Neural cell (in vitro differentiated cells): ENCODE results near the gene ROBO1. TPM values are rescaled to one million over a fixed set of nuclear protein-coding genes. Genes with fewer than 3 reads are reported as not detected.

Experiments used
- H2AFZ ChIP-seq: fragments of 200-600, 300-800 bp; sonication (generic), shearing (Covaris generic); 2 replicates; pipeline ENCODE4 v1.6.0; 2014; ENCODE audit warnings: low read depth, mild to moderate bottlenecking, antibody characterized with exemption, low read length, moderate library complexity
- H3F3A ChIP-seq: fragments of 200-600 bp; shearing (Covaris generic); 2 replicates; pipeline ENCODE4 v1.6.1; 2016; ENCODE audit warnings: mild to moderate bottlenecking, moderate library complexity, mixed read lengths, antibody characterized with exemption, low read length; ENCODE audit not compliant: insufficient read depth, poor library complexity, severe bottlenecking
- H3K27ac ChIP-seq: fragments of 200-600, 300-800 bp; sonication (generic), shearing (Covaris generic); 2 replicates; pipeline ENCODE4 v1.5.1; 2014; ENCODE audit warnings: mild to moderate bottlenecking, low read length, moderate library complexity
- H3K27me3 ChIP-seq: fragments of 300-800, 200-600 bp; sonication (generic), shearing (Covaris generic); 2 replicates; pipeline ENCODE4 v1.6.0; 2014; ENCODE audit warnings: mild to moderate bottlenecking, low read depth, low read length, moderate library complexity; ENCODE audit not compliant: insufficient read depth
- H3K36me3 ChIP-seq: fragments of 300-800, 200-600 bp; sonication (generic), shearing (Covaris generic); 2 replicates; pipeline ENCODE4 v1.5.1; 2014; ENCODE audit warnings: mild to moderate bottlenecking, antibody characterized with exemption, low read length, moderate library complexity; ENCODE audit not compliant: insufficient read depth
- H3K4me2 ChIP-seq: fragments of 300-800, 200-600 bp; sonication (generic), shearing (Covaris generic); 2 replicates; pipeline ENCODE4 v1.6.0; 2014; ENCODE audit warnings: mild to moderate bottlenecking, low read length
- H3K4me3 ChIP-seq: fragments of 300-800, 200-600 bp; sonication (generic), shearing (Covaris generic); 2 replicates; pipeline ENCODE4 v1.5.1; 2014; ENCODE audit warnings: mild to moderate bottlenecking, low read length, moderate library complexity
- H3K79me2 ChIP-seq: fragments of 200-600 bp; shearing (Covaris generic); replicated peaks from 2 replicates; pipeline ENCODE4 v1.6.0; 2014; ENCODE audit warnings: mild to moderate bottlenecking, low read length, moderate library complexity; ENCODE audit not compliant: insufficient read depth
- H3K9ac ChIP-seq: fragments of 300-800, 200-600 bp; sonication (generic), shearing (Covaris generic); 2 replicates; pipeline ENCODE4 v1.6.1; 2016; ENCODE audit warnings: mild to moderate bottlenecking, low read length, mixed read lengths
- H3K9me2 ChIP-seq: fragments of 200-600 bp; shearing (Covaris generic); 2 replicates; pipeline ENCODE4 v1.6.1; 2016; ENCODE audit warnings: mild to moderate bottlenecking, low read length, mixed read lengths; ENCODE audit not compliant: insufficient read depth
- H3K9me3 ChIP-seq: fragments of 200-600, 300-800 bp; sonication (generic), shearing (Covaris generic); 2 replicates; pipeline ENCODE4 v1.6.1; 2016; ENCODE audit warnings: mild to moderate bottlenecking, mixed run types, low read length, moderate library complexity, mixed read lengths
- H4K20me1 ChIP-seq: fragments of 200-600 bp; shearing (Covaris generic); 2 replicates; pipeline ENCODE4 v1.6.1; 2016; ENCODE audit warnings: mild to moderate bottlenecking, mixed run types; ENCODE audit not compliant: insufficient read depth
- EP300 ChIP-seq: fragments of 450-650 bp; conservative IDR thresholded peaks from 2 replicates; pipeline ENCODE4 v1.6.1; 2014; ENCODE audit warnings: antibody characterized with exemption, mild to moderate bottlenecking, moderate library complexity; ENCODE audit not compliant: poor library complexity, severe bottlenecking
- EZH2 ChIP-seq: fragments of 200-600, 300-800 bp; shearing (Covaris generic), sonication (generic); IDR thresholded peaks from 2 replicates; pipeline ENCODE4 v1.6.1; 2014; ENCODE audit warnings: antibody characterized with exemption, low read length, borderline replicate concordance, mild to moderate bottlenecking; ENCODE audit not compliant: insufficient read depth, poor library complexity, severe bottlenecking
- MXI1 ChIP-seq: fragments of 450-650 bp; conservative IDR thresholded peaks from 2 replicates; pipeline ENCODE4 v1.6.1; 2014; ENCODE audit warnings: antibody characterized with exemption, mild to moderate bottlenecking; ENCODE audit not compliant: poor library complexity, severe bottlenecking
- POLR2AphosphoS5 ChIP-seq: IDR thresholded peaks from 2 replicates; pipeline ENCODE4 v1.6.1; 2012
- RAD21 ChIP-seq: fragments of 450-650 bp; conservative IDR thresholded peaks from 2 replicates; pipeline ENCODE4 v1.6.1; 2014; ENCODE audit warnings: antibody characterized with exemption, mild to moderate bottlenecking, moderate library complexity
- SMC3 ChIP-seq: fragments of 450-650 bp; conservative IDR thresholded peaks from 2 replicates; pipeline ENCODE4 v1.6.1; 2014; ENCODE audit warnings: antibody characterized with exemption, mild to moderate bottlenecking, moderate library complexity; ENCODE audit not compliant: poor library complexity
- TAF1 ChIP-seq: IDR thresholded peaks from 2 replicates; pipeline ENCODE4 v1.6.1; 2012; ENCODE audit warnings: low read depth
- polyA plus RNA-seq: library from polyadenylated mRNA; depleted of rRNA; stranded (reverse); fragments of >200 nt; gene quantifications from 2 replicates; pipeline ENCODE4 v1.2.3, GENCODE V29; 2014
- TF ChIP-seq, protein P1 (sequence below): fragments of 450-650 bp; IDR thresholded peaks from 2 replicates; pipeline ENCODE4 v1.5.1; 2014; ENCODE audit warnings: antibody characterized with exemption, mild to moderate bottlenecking, moderate library complexity; ENCODE audit not compliant: poor library complexity, severe bottlenecking
- TF ChIP-seq, protein P2 (sequence below): IDR thresholded peaks from 2 replicates; pipeline ENCODE4 v1.6.1; 2012; ENCODE audit warnings: borderline replicate concordance

ROBO1 gene
- polyA plus RNA-seq, 1 donor from 2014 or later = 183 TPM

GRCh38 chr3:79157191-79157590, 610.6 kb downstream of the ROBO1 start:
- no peaks in the 10 kb centered on the region for H3K79me2 ChIP-seq
- TF ChIP-seq, protein P1, sequence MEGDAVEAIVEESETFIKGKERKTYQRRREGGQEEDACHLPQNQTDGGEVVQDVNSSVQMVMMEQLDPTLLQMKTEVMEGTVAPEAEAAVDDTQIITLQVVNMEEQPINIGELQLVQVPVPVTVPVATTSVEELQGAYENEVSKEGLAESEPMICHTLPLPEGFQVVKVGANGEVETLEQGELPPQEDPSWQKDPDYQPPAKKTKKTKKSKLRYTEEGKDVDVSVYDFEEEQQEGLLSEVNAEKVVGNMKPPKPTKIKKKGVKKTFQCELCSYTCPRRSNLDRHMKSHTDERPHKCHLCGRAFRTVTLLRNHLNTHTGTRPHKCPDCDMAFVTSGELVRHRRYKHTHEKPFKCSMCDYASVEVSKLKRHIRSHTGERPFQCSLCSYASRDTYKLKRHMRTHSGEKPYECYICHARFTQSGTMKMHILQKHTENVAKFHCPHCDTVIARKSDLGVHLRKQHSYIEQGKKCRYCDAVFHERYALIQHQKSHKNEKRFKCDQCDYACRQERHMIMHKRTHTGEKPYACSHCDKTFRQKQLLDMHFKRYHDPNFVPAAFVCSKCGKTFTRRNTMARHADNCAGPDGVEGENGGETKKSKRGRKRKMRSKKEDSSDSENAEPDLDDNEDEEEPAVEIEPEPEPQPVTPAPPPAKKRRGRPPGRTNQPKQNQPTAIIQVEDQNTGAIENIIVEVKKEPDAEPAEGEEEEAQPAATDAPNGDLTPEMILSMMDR = no peak
- TF ChIP-seq, protein P2, sequence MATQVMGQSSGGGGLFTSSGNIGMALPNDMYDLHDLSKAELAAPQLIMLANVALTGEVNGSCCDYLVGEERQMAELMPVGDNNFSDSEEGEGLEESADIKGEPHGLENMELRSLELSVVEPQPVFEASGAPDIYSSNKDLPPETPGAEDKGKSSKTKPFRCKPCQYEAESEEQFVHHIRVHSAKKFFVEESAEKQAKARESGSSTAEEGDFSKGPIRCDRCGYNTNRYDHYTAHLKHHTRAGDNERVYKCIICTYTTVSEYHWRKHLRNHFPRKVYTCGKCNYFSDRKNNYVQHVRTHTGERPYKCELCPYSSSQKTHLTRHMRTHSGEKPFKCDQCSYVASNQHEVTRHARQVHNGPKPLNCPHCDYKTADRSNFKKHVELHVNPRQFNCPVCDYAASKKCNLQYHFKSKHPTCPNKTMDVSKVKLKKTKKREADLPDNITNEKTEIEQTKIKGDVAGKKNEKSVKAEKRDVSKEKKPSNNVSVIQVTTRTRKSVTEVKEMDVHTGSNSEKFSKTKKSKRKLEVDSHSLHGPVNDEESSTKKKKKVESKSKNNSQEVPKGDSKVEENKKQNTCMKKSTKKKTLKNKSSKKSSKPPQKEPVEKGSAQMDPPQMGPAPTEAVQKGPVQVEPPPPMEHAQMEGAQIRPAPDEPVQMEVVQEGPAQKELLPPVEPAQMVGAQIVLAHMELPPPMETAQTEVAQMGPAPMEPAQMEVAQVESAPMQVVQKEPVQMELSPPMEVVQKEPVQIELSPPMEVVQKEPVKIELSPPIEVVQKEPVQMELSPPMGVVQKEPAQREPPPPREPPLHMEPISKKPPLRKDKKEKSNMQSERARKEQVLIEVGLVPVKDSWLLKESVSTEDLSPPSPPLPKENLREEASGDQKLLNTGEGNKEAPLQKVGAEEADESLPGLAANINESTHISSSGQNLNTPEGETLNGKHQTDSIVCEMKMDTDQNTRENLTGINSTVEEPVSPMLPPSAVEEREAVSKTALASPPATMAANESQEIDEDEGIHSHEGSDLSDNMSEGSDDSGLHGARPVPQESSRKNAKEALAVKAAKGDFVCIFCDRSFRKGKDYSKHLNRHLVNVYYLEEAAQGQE = no peak
- no peak for TF ChIP-seq RAD21
- TF ChIP-seq POLR2AphosphoS5 = no peak
- TF ChIP-seq MXI1 = no peak
- TF ChIP-seq EP300 = no peak
- no peak for TF ChIP-seq EZH2
- TF ChIP-seq SMC3 = no peak
- no peak for TF ChIP-seq TAF1
- no peaks in the 10 kb centered on the region for H3F3A ChIP-seq
- no peak overlapping the region for H3K4me2 ChIP-seq
- no peaks in the 10 kb centered on the region for H3K27me3 ChIP-seq
- no peaks in the 10 kb centered on the region for H3K9me2 ChIP-seq
- no peak overlapping the region for H3K9ac ChIP-seq
- no peaks in the 10 kb centered on the region for H3K36me3 ChIP-seq
- no peaks in the 10 kb centered on the region for H4K20me1 ChIP-seq
- no peak overlapping the region for H2AFZ ChIP-seq
- no peak overlapping the region for H3K4me3 ChIP-seq
- no peak overlapping the region for H3K27ac ChIP-seq
- no peaks in the 10 kb centered on the region for H3K9me3 ChIP-seq

GRCh38 chr3:79154865-79155264, 612.9 kb downstream of the ROBO1 start:
- H2AFZ ChIP-seq = no peak overlapping the region
- TF ChIP-seq RAD21 = no peak
- no peak overlapping the region for H3K4me2 ChIP-seq

GRCh38 chr3:79148786-79149185, 619.0 kb downstream of the ROBO1 start:
- TF ChIP-seq EZH2 (no peak), POLR2AphosphoS5 (no peak), MXI1 (no peak), SMC3 (no peak), EP300 (no peak), TAF1 (no peak), RAD21 (no peak)
- TF ChIP-seq, protein P2 = no peak
- TF ChIP-seq, protein P1 = no peak
- Histone ChIP-seq H3K27me3 (no peaks in the 10 kb centered on the region), H2AFZ (no peak overlapping the region), H3K9ac (no peak overlapping the region), H3K9me2 (no peaks in the 10 kb centered on the region), H3K4me2 (no peak overlapping the region), H3K36me3 (no peaks in the 10 kb centered on the region), H3K9me3 (no peaks in the 10 kb centered on the region), H3F3A (no peaks in the 10 kb centered on the region), H3K4me3 (no peak overlapping the region), H3K27ac (no peak overlapping the region), H3K79me2 (no peaks in the 10 kb centered on the region), H4K20me1 (no peaks in the 10 kb centered on the region)

More at GRCh38 chr3:79154865-79155264, 612.9 kb downstream of the ROBO1 start:
- Histone ChIP-seq H3K36me3 (no peaks in the 10 kb centered on the region), H3K27ac (no peak overlapping the region), H3K9me2 (no peaks in the 10 kb centered on the region), H3K27me3 (no peaks in the 10 kb centered on the region), H3K79me2 (no peaks in the 10 kb centered on the region), H3F3A (no peaks in the 10 kb centered on the region), H3K4me3 (no peak overlapping the region), H3K9ac (no peak overlapping the region), H4K20me1 (no peaks in the 10 kb centered on the region), H3K9me3 (no peaks in the 10 kb centered on the region)
